Vagina (tissue), 2 donors: ENCODE results near the gene ESYT2. TPM values are rescaled to one million over a fixed set of nuclear protein-coding genes. Genes with fewer than 3 reads are reported as not detected.
"Not testable (repeated sequence)": the region's sequence is repeated elsewhere in the genome, so short reads cannot be mapped to it uniquely, and the experiment has no call there.

Experiments used
- DNase-seq, 2 donors: peaks; one replicate each; pipeline ENCODE4 v3.0.0-alpha.2; 2017; ENCODE audit errors: extremely low spot score in 2 of 2
- H3K27ac ChIP-seq: fragments of 200-600 bp; sonication (generic); one replicate; pipeline ENCODE4 v1.5.1; 2019
- H3K27me3 ChIP-seq: fragments of 200-600 bp; sonication (generic); one replicate; pipeline ENCODE4 v1.5.1; 2019
- H3K36me3 ChIP-seq, 2 donors: fragments of 200-600 bp; sonication (generic); one replicate each; pipeline ENCODE4 v1.5.1; 2017 to 2019
- H3K4me1 ChIP-seq: fragments of 200-600 bp; sonication (generic); one replicate; pipeline ENCODE4 v1.5.1; 2019
- H3K4me3 ChIP-seq, 2 donors: fragments of 200-600 bp; sonication (generic); 1 replicate in 1 of 2; 2 replicates in 1 of 2; pipeline ENCODE4 v1.5.1; 2016 to 2019
- H3K9me3 ChIP-seq: fragments of 200-600 bp; sonication (generic); one replicate; pipeline ENCODE4 v1.5.1; 2019
- CTCF ChIP-seq, 3 experiments: fragments of 450-650 bp in 2 of 3; fragments of 200-600 bp in 1 of 3; sonication (generic) in 1 of 3; IDR thresholded peaks; one replicate each; pipeline ENCODE4 v1.5.1; 2017 to 2019; ENCODE audit warnings: antibody characterized with exemption in 3 of 3, mild to moderate bottlenecking in 2 of 3, moderate library complexity in 2 of 3
- POLR2A ChIP-seq, 2 donors: fragments of 450-650 bp; IDR thresholded peaks; one replicate each; pipeline ENCODE4 v1.6.1; 2017; ENCODE audit warnings: antibody characterized with exemption in 2 of 2, mild to moderate bottlenecking in 2 of 2, moderate library complexity in 2 of 2
- POLR2AphosphoS5 ChIP-seq, 2 donors: sonication (generic); formaldehyde crosslinking; IDR thresholded peaks; one replicate each; pipeline ENCODE4 v1.9.0; 2017; ENCODE audit warnings: antibody characterized with exemption in 2 of 2, mild to moderate bottlenecking in 2 of 2, low read depth in 1 of 2; ENCODE audit not compliant: insufficient read depth in 1 of 2
- intact Hi-C: fragments of 100-400 bp; cut with DNase I; formaldehyde crosslinking; loops from one replicate; pipeline ENCODE4 v1.15.1; 2023
- total RNA-seq: library from RNA; depleted of rRNA; stranded (reverse); fragments of >200 nt; gene quantifications from one replicate; pipeline ENCODE4 v1.2.3, GENCODE V29; 2016

ESYT2 gene
- total RNA-seq, 1 donor from 2014 or later = 82.5 TPM

GRCh38 chr7:158864833-158865232 is 35.5 kb upstream of the ESYT2 start:
- no peaks in the 10 kb centered on the region for H3K27me3 ChIP-seq
- peak overlapping the region; percentile 90 for H3K27ac ChIP-seq
- no peaks in the 10 kb centered on the region for H3K9me3 ChIP-seq
- H3K4me1 ChIP-seq = peaks cover 27% of the 10 kb centered on the region
- DNase-seq = no peak
- TF ChIP-seq CTCF (IDR thresholded peaks at IDR 0.05) = no peak
- no peak for TF ChIP-seq POLR2AphosphoS5 (IDR thresholded peaks at IDR 0.05; ENCODE audit: insufficient read depth in 1 of 2, low read depth in 1 of 2)
- TF ChIP-seq POLR2A (IDR thresholded peaks at IDR 0.05) = no peak
- intact Hi-C loops = loop anchor here (10.0 kb wide), 1 partner anchor 160 kb away; the partner anchor contains the start of gene NCAPG2
- H3K4me3 ChIP-seq = no peak overlapping the region
- no peaks in the 10 kb centered on the region for H3K36me3 ChIP-seq

GRCh38 chr7:158864507-158864820 is 35.2 kb upstream of the ESYT2 start:
- Histone ChIP-seq H3K4me1 (peaks cover 31% of the 10 kb centered on the region), H3K27ac (peak overlapping the region; percentile 90), H3K36me3 (no peaks in the 10 kb centered on the region), H3K27me3 (no peaks in the 10 kb centered on the region), H3K4me3 (peak overlapping the region; percentile 54 to 64), H3K9me3 (no peaks in the 10 kb centered on the region)
- DNase-seq = no peak
- intact Hi-C loops = loop anchor here (10.0 kb wide), 1 partner anchor 160 kb away; the partner anchor contains the start of gene NCAPG2
- no peak for TF ChIP-seq POLR2A (IDR thresholded peaks at IDR 0.05)
- no peak for TF ChIP-seq POLR2AphosphoS5 (IDR thresholded peaks at IDR 0.05; ENCODE audit: insufficient read depth in 1 of 2, low read depth in 1 of 2)
- TF ChIP-seq CTCF (IDR thresholded peaks at IDR 0.05) = no peak

GRCh38 chr7:158863611-158864506 is 34.5 kb upstream of the ESYT2 start:
- Histone ChIP-seq H3K9me3 (no peaks in the 10 kb centered on the region), H3K4me3 (peak overlapping the region; percentile 54 to 64), H3K4me1 (peaks cover 32% of the 10 kb centered on the region), H3K27ac (peak overlapping the region; percentile 90), H3K27me3 (no peaks in the 10 kb centered on the region), H3K36me3 (no peaks in the 10 kb centered on the region)
- intact Hi-C loops = loop anchor here (10.0 kb wide), 1 partner anchor 159 kb away; the partner anchor contains the start of gene NCAPG2
- TF ChIP-seq POLR2AphosphoS5 (IDR thresholded peaks at IDR 0.05; ENCODE audit: insufficient read depth in 1 of 2, low read depth in 1 of 2) = peak in 1 of 2 donors; percentile 37
- no peak for TF ChIP-seq CTCF (IDR thresholded peaks at IDR 0.05)
- no peak for DNase-seq

- peaks cover 37% of the 10 kb centered on the region for H3K4me1 ChIP-seq
- peak overlapping the region; percentile 54 to 64 for H3K4me3 ChIP-seq
- intact Hi-C loops = loop anchor here (10.0 kb wide), 1 partner anchor 158 kb away; the partner anchor contains the start of gene NCAPG2
These were observed 33.8 kb upstream of the ESYT2 start for GRCh38 chr7:158862985-158863610.

GRCh38 chr7:158861936-158862704 is 32.8 kb upstream of the ESYT2 start:
- no peaks in the 10 kb centered on the region for H3K27me3 ChIP-seq
- H3K36me3 ChIP-seq = no peaks in the 10 kb centered on the region
- no peak overlapping the region for H3K4me3 ChIP-seq
- no peaks in the 10 kb centered on the region for H3K9me3 ChIP-seq
- TF ChIP-seq CTCF (IDR thresholded peaks at IDR 0.05) = no peak
- no peak for TF ChIP-seq POLR2AphosphoS5 (IDR thresholded peaks at IDR 0.05; ENCODE audit: insufficient read depth in 1 of 2, low read depth in 1 of 2)
- TF ChIP-seq POLR2A (IDR thresholded peaks at IDR 0.05) = no peak
- peaks cover 47% of the 10 kb centered on the region for H3K4me1 ChIP-seq
- DNase-seq = no peak
- H3K27ac ChIP-seq = peak overlapping the region; percentile 90
- intact Hi-C loops = loop anchor here (10.0 kb wide), 1 partner anchor 157 kb away; the partner anchor contains the start of gene NCAPG2

More at GRCh38 chr7:158862985-158863610, 33.8 kb upstream of the ESYT2 start:
- H3K36me3 ChIP-seq, DNase-seq, H3K27me3 ChIP-seq, H3K9me3 ChIP-seq: not testable (repeated sequence)
- peak overlapping the region; percentile 90 for H3K27ac ChIP-seq
